SK-N-SH (cell line): Measurements from ENCODE around the gene TXNRD2. TPM values are rescaled to one million over a fixed set of nuclear protein-coding genes. Genes with fewer than 3 reads are reported as not detected.

Experiments
- CTCF ChIA-PET: fragments of 300-600, 350-600 bp; formaldehyde crosslinking; extraction: SDS; loops from one replicate; lab custom pipeline; 2021; lab: Yijun Ruan, JAX
- POLR2A ChIA-PET: fragments of 350-600 bp; sonication (Branson Sonifier 250); formaldehyde crosslinking; extraction: SDS; loops from one replicate; lab custom pipeline; 2020; ENCODE audit warnings: antibody characterized with exemption, inconsistent platforms; lab: Yijun Ruan, JAX
- DNase-seq: peaks from one replicate; pipeline ENCODE4 v3.0.0; 2012
- H2AFZ ChIP-seq: fragments of 200-600 bp; sonication (generic); 2 replicates; pipeline ENCODE4 v1.8.1; 2016; ENCODE audit warnings: antibody characterized with exemption, mild to moderate bottlenecking, low read depth
- H3F3A ChIP-seq: fragments of 200-600 bp; sonication (generic); replicated peaks from 2 replicates; pipeline ENCODE3; 2016; ENCODE audit warnings: antibody characterized with exemption, mild to moderate bottlenecking; ENCODE audit not compliant: insufficient read depth
- H3K27ac ChIP-seq, 2 experiments: fragments of 200-500 bp in 1 of 2; fragments of 200-600 bp in 1 of 2; sonication (Bioruptor generic) in 1 of 2; sonication (generic), shearing (Covaris generic) in 1 of 2; 2 replicates each; pipeline versions ENCODE4 v1.5.1 to v1.6.1; 2014 to 2016; ENCODE audit warnings: low read depth in 2 of 2, inconsistent platforms in 1 of 2, low read length in 1 of 2, mild to moderate bottlenecking in 1 of 2, mixed read lengths in 1 of 2
- H3K27me3 ChIP-seq: fragments of 200-600 bp; sonication (generic), shearing (Covaris generic); 2 replicates; pipeline ENCODE4 v1.6.1; 2016; ENCODE audit warnings: mixed run types; ENCODE audit not compliant: insufficient read depth
- H3K36me3 ChIP-seq, 2 experiments: fragments of 200-500 bp in 1 of 2; fragments of 200-600 bp in 1 of 2; sonication (Bioruptor generic) in 1 of 2; sonication (generic) in 1 of 2; replicated peaks in 1 of 2; 2 replicates each; pipeline versions ENCODE3 to v1.5.1; 2014 to 2016; ENCODE audit warnings: low read length in 1 of 2, mild to moderate bottlenecking in 1 of 2; ENCODE audit not compliant: insufficient read depth in 2 of 2, control insufficient read depth in 1 of 2
- H3K4me1 ChIP-seq, 2 experiments: fragments of 200-500 bp in 1 of 2; fragments of 200-600 bp in 1 of 2; sonication (Bioruptor generic) in 1 of 2; sonication (generic), shearing (Covaris generic) in 1 of 2; 2 replicates each; pipeline versions ENCODE4 v1.5.1 to v1.6.1; 2014 to 2016; ENCODE audit warnings: low read depth in 1 of 2, low read length in 1 of 2, mixed run types in 1 of 2; ENCODE audit not compliant: insufficient read depth in 2 of 2, control insufficient read depth in 1 of 2
- H3K4me2 ChIP-seq: fragments of 200-600 bp; sonication (generic), shearing (Covaris generic); 2 replicates; pipeline ENCODE4 v1.6.1; 2017; ENCODE audit warnings: mixed run types
- H3K4me3 ChIP-seq, 2 experiments: fragments of 200-500 bp in 1 of 2; fragments of 200-600 bp in 1 of 2; sonication (Bioruptor generic) in 1 of 2; sonication (generic), shearing (Covaris generic) in 1 of 2; 2 replicates each; pipeline versions ENCODE4 v1.5.1 to v1.8.1; 2014 to 2016; ENCODE audit warnings: low read depth in 2 of 2, inconsistent platforms in 1 of 2, low read length in 1 of 2, mild to moderate bottlenecking in 1 of 2, mixed read lengths in 1 of 2, moderate library complexity in 1 of 2
- H3K79me2 ChIP-seq: fragments of 200-600 bp; sonication (generic); 2 replicates; pipeline ENCODE4 v1.8.1; 2017; ENCODE audit warnings: mild to moderate bottlenecking; ENCODE audit not compliant: insufficient read depth
- H3K9ac ChIP-seq: fragments of 200-600 bp; sonication (generic); 2 replicates; pipeline ENCODE4 v1.6.1; 2017; ENCODE audit warnings: mixed run types
- H3K9me2 ChIP-seq: fragments of 200-600 bp; sonication (generic); 2 replicates; pipeline ENCODE4 v1.6.1; 2017; ENCODE audit warnings: mixed run types
- H3K9me3 ChIP-seq: fragments of 200-600 bp; sonication (generic); 2 replicates; pipeline ENCODE4 v1.6.1; 2017; ENCODE audit warnings: mixed run types, mild to moderate bottlenecking, moderate library complexity
- H4K20me1 ChIP-seq: fragments of 200-600 bp; sonication (generic); 2 replicates; pipeline ENCODE4 v1.6.1; 2017; ENCODE audit warnings: mild to moderate bottlenecking, mixed run types; ENCODE audit not compliant: insufficient read depth
- CHD2 ChIP-seq: fragments of 150-350 bp; IDR thresholded peaks from 2 replicates; pipeline ENCODE4 v1.6.1; 2018; ENCODE audit warnings: low read length; ENCODE audit not compliant: partially characterized antibody
- EZH2phosphoT487 ChIP-seq: fragments of 200-600 bp; sonication (generic); IDR thresholded peaks from 2 replicates; pipeline ENCODE4 v1.6.1; 2017; ENCODE audit warnings: low read depth, mixed run types, mild to moderate bottlenecking, antibody characterized with exemption, moderate library complexity, borderline replicate concordance
- FOSL2 ChIP-seq: IDR thresholded peaks from 2 replicates; pipeline ENCODE4 v1.4.0; 2012; ENCODE audit warnings: low read depth, mild to moderate bottlenecking, moderate library complexity, borderline replicate concordance
- FOXJ3 ChIP-seq: sonication (generic); formaldehyde crosslinking; IDR thresholded peaks from 2 replicates; pipeline ENCODE4 v1.5.1; 2020; ENCODE audit warnings: mild to moderate bottlenecking, missing genetic modification reagents
- JUND ChIP-seq: IDR thresholded peaks from 2 replicates; pipeline ENCODE4 v1.4.0; 2012
- MEF2A ChIP-seq: IDR thresholded peaks from 2 replicates; pipeline ENCODE4 v1.4.0; 2012; ENCODE audit warnings: low read depth, borderline replicate concordance
- MXI1 ChIP-seq: IDR thresholded peaks from 2 replicates; pipeline ENCODE4 v1.6.1; 2012; ENCODE audit warnings: mild to moderate bottlenecking, low read depth, low read length, improper control_type of control experiment
- NRF1 ChIP-seq: IDR thresholded peaks from 2 replicates; pipeline ENCODE4 v1.6.1; 2012; ENCODE audit warnings: low read depth, mild to moderate bottlenecking, low read length
- PBX3 ChIP-seq: IDR thresholded peaks from 2 replicates; pipeline ENCODE4; 2012
- POLR2AphosphoS5 ChIP-seq: IDR thresholded peaks from 2 replicates; pipeline ENCODE4 v1.6.1; 2012; ENCODE audit warnings: low read depth, low read length
- RAD21 ChIP-seq: IDR thresholded peaks from 2 replicates; pipeline ENCODE4 v1.6.1; 2012; ENCODE audit warnings: mild to moderate bottlenecking, low read length
- RXRA ChIP-seq: IDR thresholded peaks from 2 replicates; pipeline ENCODE4 v1.4.0; 2012; ENCODE audit warnings: low read depth, mild to moderate bottlenecking, borderline replicate concordance
- SIN3A ChIP-seq: IDR thresholded peaks from 2 replicates; pipeline ENCODE4 v1.6.1; 2012; ENCODE audit warnings: low read depth, mild to moderate bottlenecking, low read length, moderate library complexity, borderline replicate concordance
- SMC3 ChIP-seq: IDR thresholded peaks from 2 replicates; pipeline ENCODE4 v1.6.1; 2012; ENCODE audit warnings: low read depth, low read length, improper control_type of control experiment
- TEAD4 ChIP-seq: IDR thresholded peaks from 2 replicates; pipeline ENCODE4 v1.4.0; 2012; ENCODE audit warnings: mild to moderate bottlenecking, borderline replicate concordance; ENCODE audit not compliant: insufficient read depth
- WGBS: methylation state at CpG from one replicate; pipeline ENCODE4 v1.1.6; 2017; ENCODE audit warnings: low lambda C conversion rate; 5-methylcytosine and 5-hydroxymethylcytosine counted together
- polyA plus RNA-seq, 3 experiments: library from polyadenylated mRNA; depleted of rRNA; stranded (reverse); fragments of >200 nt; gene quantifications; 2 replicates each; pipeline ENCODE4 v1.2.3, GENCODE V29; 2012
- TF ChIP-seq, protein P1 (sequence below): fragments of 150-350 bp; IDR thresholded peaks from 2 replicates; pipeline ENCODE4 v1.6.1; 2017; ENCODE audit warnings: antibody characterized with exemption, low read length, low read depth, borderline replicate concordance
- TF ChIP-seq, protein P2 (sequence below): IDR thresholded peaks from 2 replicates; pipeline ENCODE4 v1.4.0; 2012; ENCODE audit warnings: low read depth, borderline replicate concordance

TXNRD2 gene
- polyA plus RNA-seq, 1 of the 3 experiments (the other 2 are of a cell fraction) = 34.7 TPM

DNA sequence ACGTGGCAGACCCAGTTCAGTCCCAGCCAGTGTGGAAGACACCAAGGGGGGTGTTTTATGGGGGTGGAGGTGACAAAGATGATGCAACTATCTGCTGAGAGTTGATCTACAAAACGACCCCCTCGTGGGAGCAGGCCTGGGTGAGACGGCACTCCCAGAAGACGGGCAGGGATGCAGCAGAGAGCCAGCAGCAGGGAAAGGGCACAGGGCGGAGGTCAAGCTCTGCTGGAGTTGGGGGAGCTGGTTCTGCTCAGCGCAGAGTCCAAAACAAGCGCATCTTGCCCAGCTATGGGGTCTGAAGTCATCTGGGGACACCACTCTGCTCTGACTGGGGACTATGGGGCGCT, 90.9 kb downstream of the TXNRD2 start:
- no peaks in the 10 kb centered on the region for H3K9me3 ChIP-seq
- H3K36me3 ChIP-seq = peaks cover 19 to 26% of the 10 kb centered on the region in 2 experiments
- POLR2A ChIA-PET = no interaction called here
- H3K4me3 ChIP-seq = no peak overlapping the region
- peaks cover 28% of the 10 kb centered on the region; the same call in 1 of the 2 replicates for H4K20me1 ChIP-seq
- CTCF ChIA-PET = interaction anchor here (1.1 to 2.5 kb wide), 2 partner anchors 60 to 120 kb away, joined by 3 to 20 read pairs; no protein-coding TSS in a partner anchor
- no peak overlapping the region for H3K4me2 ChIP-seq
- no peaks in the 10 kb centered on the region for H3K9me2 ChIP-seq
- H3K9ac ChIP-seq = no peak overlapping the region
- no peak for TF ChIP-seq FOSL2
- no peak for TF ChIP-seq RAD21
- TF ChIP-seq TEAD4 = no peak
- no peak for TF ChIP-seq NRF1
- no peak for TF ChIP-seq MEF2A
- TF ChIP-seq SIN3A = no peak
- TF ChIP-seq EZH2phosphoT487 = no peak
- TF ChIP-seq, protein P1, sequence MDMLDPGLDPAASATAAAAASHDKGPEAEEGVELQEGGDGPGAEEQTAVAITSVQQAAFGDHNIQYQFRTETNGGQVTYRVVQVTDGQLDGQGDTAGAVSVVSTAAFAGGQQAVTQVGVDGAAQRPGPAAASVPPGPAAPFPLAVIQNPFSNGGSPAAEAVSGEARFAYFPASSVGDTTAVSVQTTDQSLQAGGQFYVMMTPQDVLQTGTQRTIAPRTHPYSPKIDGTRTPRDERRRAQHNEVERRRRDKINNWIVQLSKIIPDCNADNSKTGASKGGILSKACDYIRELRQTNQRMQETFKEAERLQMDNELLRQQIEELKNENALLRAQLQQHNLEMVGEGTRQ = no peak
- TF ChIP-seq MXI1 = no peak
- no peak for TF ChIP-seq CHD2
- no peak for TF ChIP-seq SMC3
- no peak for TF ChIP-seq POLR2AphosphoS5
- TF ChIP-seq PBX3 = no peak
- TF ChIP-seq, protein P2, sequence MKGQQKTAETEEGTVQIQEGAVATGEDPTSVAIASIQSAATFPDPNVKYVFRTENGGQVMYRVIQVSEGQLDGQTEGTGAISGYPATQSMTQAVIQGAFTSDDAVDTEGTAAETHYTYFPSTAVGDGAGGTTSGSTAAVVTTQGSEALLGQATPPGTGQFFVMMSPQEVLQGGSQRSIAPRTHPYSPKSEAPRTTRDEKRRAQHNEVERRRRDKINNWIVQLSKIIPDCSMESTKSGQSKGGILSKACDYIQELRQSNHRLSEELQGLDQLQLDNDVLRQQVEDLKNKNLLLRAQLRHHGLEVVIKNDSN = no peak
- no peak for TF ChIP-seq FOXJ3 (CRISPR knock-in tag)
- TF ChIP-seq RXRA = no peak
- TF ChIP-seq JUND = no peak
- 95% methylated on average over 6 of the region's 9 CpGs for WGBS
- H3K27ac ChIP-seq = no peak overlapping the region
- H3K27me3 ChIP-seq = no peaks in the 10 kb centered on the region
- peaks cover 20% of the 10 kb centered on the region for H3F3A ChIP-seq
- peaks cover 11 to 21% of the 10 kb centered on the region in 2 experiments; a peak in 3 of 4 replicates for H3K4me1 ChIP-seq
- DNase-seq = no peak
- peaks cover 89% of the 10 kb centered on the region for H3K79me2 ChIP-seq
- no peak overlapping the region for H2AFZ ChIP-seq
